Measurements from ENCODE around the gene SHFL.
A peak's percentile ranks its signal among the peaks of the same experiment; 100 is the strongest.

Gene SHFL

GRCh38 chr19:10115392-10116084 is 29.4 kb downstream of the SHFL start:
- no peak for DNase-seq (ENCODE audit: low read depth)
- H3K4me3 ChIP-seq (ENCODE audit: control insufficient read depth, low read depth, low read length), result no peak overlapping the region
- TF ChIP-seq, protein P1, sequence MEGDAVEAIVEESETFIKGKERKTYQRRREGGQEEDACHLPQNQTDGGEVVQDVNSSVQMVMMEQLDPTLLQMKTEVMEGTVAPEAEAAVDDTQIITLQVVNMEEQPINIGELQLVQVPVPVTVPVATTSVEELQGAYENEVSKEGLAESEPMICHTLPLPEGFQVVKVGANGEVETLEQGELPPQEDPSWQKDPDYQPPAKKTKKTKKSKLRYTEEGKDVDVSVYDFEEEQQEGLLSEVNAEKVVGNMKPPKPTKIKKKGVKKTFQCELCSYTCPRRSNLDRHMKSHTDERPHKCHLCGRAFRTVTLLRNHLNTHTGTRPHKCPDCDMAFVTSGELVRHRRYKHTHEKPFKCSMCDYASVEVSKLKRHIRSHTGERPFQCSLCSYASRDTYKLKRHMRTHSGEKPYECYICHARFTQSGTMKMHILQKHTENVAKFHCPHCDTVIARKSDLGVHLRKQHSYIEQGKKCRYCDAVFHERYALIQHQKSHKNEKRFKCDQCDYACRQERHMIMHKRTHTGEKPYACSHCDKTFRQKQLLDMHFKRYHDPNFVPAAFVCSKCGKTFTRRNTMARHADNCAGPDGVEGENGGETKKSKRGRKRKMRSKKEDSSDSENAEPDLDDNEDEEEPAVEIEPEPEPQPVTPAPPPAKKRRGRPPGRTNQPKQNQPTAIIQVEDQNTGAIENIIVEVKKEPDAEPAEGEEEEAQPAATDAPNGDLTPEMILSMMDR (IDR thresholded peaks at IDR 0.05; ENCODE audit: control insufficient read depth, insufficient read depth, low read depth, low read length, missing control alignments), result no peak

DNA sequence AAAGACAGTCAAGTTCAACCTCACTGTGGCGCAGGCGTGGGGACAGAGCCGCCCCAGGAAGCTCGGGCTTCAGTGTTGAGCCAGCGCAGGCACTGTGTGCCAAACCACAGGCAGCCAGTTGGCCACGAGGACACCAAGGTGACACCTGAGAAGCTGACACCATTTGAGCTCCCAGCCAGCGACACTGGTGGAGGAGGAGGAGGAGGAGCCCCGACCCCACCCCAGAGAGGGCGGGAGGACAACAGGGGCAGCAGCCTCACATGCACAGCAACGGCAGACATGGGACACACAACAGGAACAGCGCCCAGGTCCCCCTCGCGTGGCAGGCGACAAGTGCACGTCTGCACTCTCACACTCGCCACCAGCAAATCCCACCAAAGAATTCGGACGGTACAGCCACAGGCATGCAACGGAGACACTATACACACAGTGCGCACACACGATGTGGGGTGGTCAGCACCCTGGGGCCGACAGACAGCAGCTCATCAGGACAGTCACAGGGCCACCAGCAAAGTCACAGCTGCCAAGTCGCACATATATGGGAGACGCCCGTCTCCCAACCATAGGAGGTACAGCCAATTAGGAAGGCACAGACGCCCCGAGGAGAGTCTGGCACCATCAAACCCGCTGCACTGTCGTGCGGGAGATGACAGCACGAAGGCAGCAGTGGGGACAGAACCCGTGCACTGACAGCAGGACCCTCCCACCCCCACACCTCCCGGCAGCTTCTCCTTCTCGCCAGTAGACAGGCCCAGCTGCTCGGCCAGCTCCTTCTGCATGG is 30.2 kb downstream of the SHFL start:
- H3K4me3 ChIP-seq (ENCODE audit: control insufficient read depth, low read depth, low read length), result no peak overlapping the region
- DNase-seq (ENCODE audit: low read depth), result no peak
- TF ChIP-seq, protein P1 (IDR thresholded peaks at IDR 0.05; ENCODE audit: control insufficient read depth, insufficient read depth, low read depth, low read length, missing control alignments), result no peak

DNA sequence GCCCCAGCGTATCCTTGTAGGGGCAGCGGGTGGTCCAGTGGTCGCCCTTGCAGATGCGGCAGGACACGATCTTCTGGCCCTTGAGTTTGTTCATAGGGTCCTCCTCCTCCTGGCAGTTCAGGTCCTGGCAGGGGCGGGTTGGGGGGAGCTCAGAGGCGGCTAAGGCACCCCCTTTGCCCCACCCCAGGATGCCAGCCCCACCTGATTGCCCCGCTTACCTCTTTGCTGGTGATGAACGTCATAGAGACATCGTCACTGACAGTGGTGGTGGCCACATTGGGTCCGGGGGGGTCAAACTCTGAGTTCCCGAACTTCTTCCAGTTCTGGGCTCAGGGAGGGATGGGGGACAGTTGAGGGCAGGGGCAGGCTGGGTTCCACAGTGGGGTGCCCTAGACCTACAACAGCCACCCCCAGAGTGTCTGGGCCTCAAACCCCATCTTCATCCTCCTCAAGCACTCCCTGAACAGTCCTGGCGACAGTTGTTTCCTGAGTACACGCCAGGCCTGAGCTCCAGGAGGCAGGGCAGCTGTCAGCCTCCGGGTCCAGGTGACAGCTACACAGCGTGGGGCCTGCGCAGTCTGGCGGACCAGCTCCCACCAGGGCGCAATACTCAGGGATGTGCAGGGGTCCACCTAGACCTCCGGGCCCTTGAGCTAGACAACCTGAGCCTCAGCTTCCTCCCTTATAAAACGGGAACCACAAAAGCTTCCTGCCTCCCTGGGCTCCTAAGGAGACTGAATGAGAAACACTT is 30.9 kb downstream of the SHFL start:
- TF ChIP-seq, protein P1 (IDR thresholded peaks at IDR 0.05; ENCODE audit: control insufficient read depth, insufficient read depth, low read depth, low read length, missing control alignments), result no peak
- H3K4me3 ChIP-seq (ENCODE audit: control insufficient read depth, low read depth, low read length), result no peak overlapping the region
- DNase-seq (ENCODE audit: low read depth), result no peak

DNA sequence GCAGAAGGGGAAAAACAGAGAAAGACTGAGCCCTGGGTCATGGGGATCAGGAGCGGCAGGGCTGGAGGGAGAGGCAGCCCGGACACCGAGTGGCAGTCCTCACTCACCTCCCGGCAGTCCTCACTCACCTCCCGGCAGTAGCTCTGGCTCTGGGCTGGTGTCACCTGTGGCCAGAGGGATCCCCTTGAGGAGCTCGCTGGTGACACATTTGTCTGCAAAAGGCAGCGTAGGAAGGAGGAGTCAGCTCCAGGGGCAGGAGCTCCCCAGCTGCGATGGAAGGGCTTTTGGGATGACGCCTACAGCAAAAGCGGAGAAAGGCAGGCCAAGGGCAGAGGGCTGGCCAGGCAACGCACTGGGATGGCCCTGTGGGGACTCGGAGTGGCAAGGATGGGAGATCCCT is 32.8 kb downstream of the SHFL start:
- no peak for DNase-seq (ENCODE audit: low read depth)
- TF ChIP-seq, protein P1 (IDR thresholded peaks at IDR 0.05; ENCODE audit: control insufficient read depth, insufficient read depth, low read depth, low read length, missing control alignments), result no peak
- H3K4me3 ChIP-seq (ENCODE audit: control insufficient read depth, low read depth, low read length), result peak overlapping the region; percentile 83

DNA sequence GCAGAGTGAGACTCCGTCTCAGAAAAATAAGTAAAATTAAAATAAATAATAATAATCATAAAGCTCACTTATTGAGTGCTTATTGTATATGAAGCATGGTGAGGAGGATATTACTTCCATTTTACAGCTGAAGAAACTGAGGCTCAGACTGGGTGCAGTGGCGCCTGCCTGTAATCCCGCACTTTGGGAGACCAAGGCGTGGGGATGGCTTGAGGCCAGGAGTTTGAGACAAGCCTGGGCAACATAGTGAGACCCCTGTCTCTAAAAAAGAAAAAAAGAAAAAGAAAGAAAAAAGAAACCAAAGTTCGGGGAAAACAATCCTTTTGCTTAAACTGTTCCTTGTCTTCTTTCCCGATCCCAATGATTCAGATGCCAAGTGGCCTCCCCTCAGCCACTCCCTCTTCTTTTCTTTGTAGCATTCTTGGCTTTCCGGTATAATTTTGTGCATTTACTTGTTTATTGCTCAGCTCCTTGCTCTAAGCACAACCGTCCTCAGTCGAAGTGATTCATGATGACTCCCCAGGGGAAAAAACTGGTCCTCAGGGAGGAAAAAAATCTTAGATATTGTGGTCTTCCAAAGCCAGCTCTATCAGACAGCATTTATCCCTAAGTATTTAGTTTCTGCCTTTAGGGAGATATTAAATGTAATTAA is 34.5 kb downstream of the SHFL start:
- DNase-seq (ENCODE audit: low read depth), result peak; percentile 81
- TF ChIP-seq, protein P1 (IDR thresholded peaks at IDR 0.05; ENCODE audit: control insufficient read depth, insufficient read depth, low read depth, low read length, missing control alignments), result no peak
- H3K4me3 ChIP-seq (ENCODE audit: control insufficient read depth, low read depth, low read length), result peak overlapping the region; percentile 42

DNA sequence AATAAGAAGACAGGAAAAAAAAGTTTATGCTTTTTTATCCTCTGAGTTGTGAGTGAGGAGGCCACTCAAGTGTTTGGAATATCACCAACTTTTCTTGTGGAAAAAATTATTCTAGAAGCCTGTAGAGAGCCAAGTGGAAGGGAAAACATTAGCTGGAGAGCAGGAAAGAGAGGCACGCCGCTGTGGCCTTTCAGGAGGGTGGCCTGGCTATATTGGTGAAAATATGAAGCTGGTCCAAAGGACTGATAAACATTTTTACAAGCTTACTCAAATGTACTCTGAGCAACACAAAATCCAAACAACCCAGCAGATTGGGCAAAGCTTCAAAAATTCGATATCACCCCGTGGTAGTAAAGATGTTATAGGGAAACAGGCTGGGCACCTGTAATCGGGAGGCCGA is 35.9 kb downstream of the SHFL start:
- peak; percentile 34 for DNase-seq (ENCODE audit: low read depth)
- TF ChIP-seq, protein P1 (IDR thresholded peaks at IDR 0.05; ENCODE audit: control insufficient read depth, insufficient read depth, low read depth, low read length, missing control alignments), result no peak
- H3K4me3 ChIP-seq (ENCODE audit: control insufficient read depth, low read depth, low read length), result no peak overlapping the region
